BJ (cell line): ENCODE results near the gene FUCA1. TPM values are rescaled to one million over a fixed set of nuclear protein-coding genes. Genes with fewer than 3 reads are reported as not detected.
"Not testable (repeated sequence)": the region's sequence is repeated elsewhere in the genome, so short reads cannot be mapped to it uniquely, and the experiment has no call there.

ENCODE experiments used
- CTCF ChIA-PET: fragments of 350-600 bp; formaldehyde crosslinking; extraction: SDS; loops from one replicate; lab custom pipeline; 2021; ENCODE audit warnings: antibody characterized with exemption, inconsistent platforms; lab: Yijun Ruan, JAX
- POLR2A ChIA-PET: fragments of 300-600 bp; sonication (Branson Sonifier 250); formaldehyde crosslinking; extraction: SDS; loops from one replicate; lab custom pipeline; 2021; ENCODE audit warnings: antibody characterized with exemption; lab: Charles Lee
- DNase-seq: peaks from one replicate; pipeline ENCODE4 v3.0.0-alpha.2; 2011; ENCODE audit warnings: low read depth
- H3K27me3 ChIP-seq: 2 replicates; pipeline ENCODE4 v1.6.0; 2011; ENCODE audit warnings: low read length; ENCODE audit not compliant: control insufficient read depth, insufficient read depth
- H3K36me3 ChIP-seq: 2 replicates; pipeline ENCODE4 v1.5.1; 2011; ENCODE audit warnings: low read length; ENCODE audit not compliant: control insufficient read depth, insufficient read depth
- H3K4me3 ChIP-seq: 2 replicates; pipeline ENCODE4 v1.5.1; 2011; ENCODE audit warnings: low read depth, mild to moderate bottlenecking, control low read depth, low read length
- CTCF ChIP-seq: IDR thresholded peaks from 2 replicates; pipeline ENCODE4 v1.5.1; 2011; ENCODE audit warnings: low read depth, mild to moderate bottlenecking, control low read depth, inconsistent platforms, low read length, moderate library complexity; ENCODE audit not compliant: insufficient read depth
- polyA plus RNA-seq: library from polyadenylated mRNA; depleted of rRNA; stranded (reverse); fragments of >200 nt; gene quantifications from 2 replicates; pipeline ENCODE4 v1.2.3, GENCODE V29; 2011

Gene FUCA1
- polyA plus RNA-seq, 1 experiment: 12.5 TPM

DNA sequence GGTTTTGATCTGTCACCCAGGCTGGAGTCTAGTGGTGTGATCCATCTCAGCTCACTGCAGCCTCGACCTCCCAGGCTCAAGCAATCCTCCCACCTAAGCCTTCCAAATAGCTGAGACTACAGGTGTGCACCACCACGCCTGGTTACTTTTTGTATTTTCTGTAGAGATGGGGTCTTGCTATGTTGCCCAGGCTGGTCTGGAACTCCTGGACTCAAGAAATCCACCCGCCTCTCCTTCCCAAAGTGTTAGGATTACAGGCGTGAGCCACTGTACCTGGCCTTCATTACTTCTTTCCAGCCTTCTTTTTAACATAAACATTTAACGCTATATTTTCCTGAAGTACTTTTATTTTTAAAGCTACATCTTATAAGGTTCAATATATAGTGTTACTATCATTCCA is 24.4 kb downstream of the FUCA1 start:
- ChIA-PET POLR2A (no interaction called here), CTCF (interaction anchor here (0.6 to 0.9 kb wide), 2 partner anchors 21 to 36 kb away, joined by 3 to 4 read pairs; no protein-coding TSS in a partner anchor)
- Histone ChIP-seq H3K27me3 (0 out of 2 replicates have a peak, but pooled peaks cover 4% of the 10 kb centered on the region), H3K4me3 (no peak overlapping the region), H3K36me3 (no peaks in the 10 kb centered on the region)
- no peak for TF ChIP-seq CTCF
- DNase-seq: no peak

DNA sequence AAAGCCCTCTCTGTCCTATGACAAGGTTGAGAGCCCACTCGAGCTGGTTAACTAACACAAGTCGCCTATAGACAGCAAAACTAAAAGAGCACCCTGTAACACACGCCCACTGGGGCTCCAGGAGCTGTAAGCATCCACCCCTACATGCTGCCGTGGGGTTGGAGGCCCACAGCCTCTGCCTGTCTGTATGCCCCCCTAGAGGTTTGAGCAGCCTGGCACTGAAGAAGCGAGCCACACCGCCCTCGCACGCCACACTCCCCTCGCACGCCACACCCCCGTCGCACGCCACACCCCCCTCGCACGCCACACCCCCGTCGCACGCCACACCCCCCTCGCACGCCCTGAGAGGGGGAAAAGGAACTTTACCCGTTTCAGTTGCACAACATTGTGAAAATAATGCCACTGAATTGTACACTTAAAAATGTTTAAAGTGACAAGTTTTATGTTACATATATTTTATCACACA is 29.7 kb downstream of the FUCA1 start:
- ChIA-PET POLR2A (no interaction called here), CTCF (no interaction called here)
- H3K36me3 ChIP-seq: no peaks in the 10 kb centered on the region
- TF ChIP-seq CTCF: no peak
- no peak for DNase-seq
- H3K4me3 ChIP-seq: peak overlapping the region; percentile 29; the same call in 1 of the 2 replicates
- peaks cover 4% of the 10 kb centered on the region; the same call in 1 of the 2 replicates for H3K27me3 ChIP-seq

GRCh38 chr1:23837908-23838307 is 30.2 kb downstream of the FUCA1 start:
- H3K27me3 ChIP-seq: peaks cover 4% of the 10 kb centered on the region; the same call in 1 of the 2 replicates
- no peaks in the 10 kb centered on the region for H3K36me3 ChIP-seq
- TF ChIP-seq CTCF: no peak
- no peak overlapping the region for H3K4me3 ChIP-seq
- ChIA-PET CTCF (no interaction called here), POLR2A (no interaction called here)
- DNase-seq: no peak

- TF ChIP-seq CTCF: no peak
- H3K36me3 ChIP-seq: no peaks in the 10 kb centered on the region
- DNase-seq: no peak
- no peaks in the 10 kb centered on the region; the same call in 1 of the 2 replicates for H3K27me3 ChIP-seq
- H3K4me3 ChIP-seq: no peak overlapping the region
- POLR2A ChIA-PET: no interaction called here
- CTCF ChIA-PET: no interaction called here
These were observed 32.1 kb downstream of the FUCA1 start for GRCh38 chr1:23836037-23836436.

- H3K27me3 ChIP-seq, H3K4me3 ChIP-seq, H3K36me3 ChIP-seq, POLR2A ChIA-PET, DNase-seq: not testable (repeated sequence)
- CTCF ChIA-PET: interaction anchor here (1.3 kb wide), 1 partner anchor 24 kb away, joined by 3 read pairs; no protein-coding TSS in a partner anchor
These were observed 33.9 kb downstream of the FUCA1 start for GRCh38 chr1:23834156-23834555.

- DNase-seq: no peak
- Histone ChIP-seq H3K27me3 (no peaks in the 10 kb centered on the region), H3K36me3 (no peaks in the 10 kb centered on the region), H3K4me3 (no peak overlapping the region)
- TF ChIP-seq CTCF: no peak
- POLR2A ChIA-PET: no interaction called here
- CTCF ChIA-PET: interaction anchor here (2.4 kb wide), 1 partner anchor 17 kb away, joined by 6 read pairs; no protein-coding TSS in a partner anchor
These were observed 40.4 kb downstream of the FUCA1 start for GRCh38 chr1:23827717-23828116.

DNA sequence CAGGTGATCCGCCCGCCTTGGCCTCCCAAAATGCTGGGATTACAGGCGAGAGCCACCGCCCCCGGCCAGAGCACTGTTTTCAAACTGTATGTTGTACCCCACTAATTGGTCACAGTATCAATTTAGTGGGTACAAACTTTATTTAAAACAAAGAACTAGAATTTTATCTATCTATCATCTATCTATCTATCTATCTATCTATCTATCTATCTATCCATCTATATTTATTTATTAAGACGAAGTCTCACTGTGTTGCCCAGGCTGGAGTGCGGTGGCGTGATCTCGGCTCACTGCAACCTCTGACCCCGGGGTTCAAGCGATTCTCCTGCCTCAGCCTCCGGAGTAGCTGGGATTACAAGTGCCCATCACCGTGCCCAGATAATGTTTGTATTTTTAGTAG is 41.5 kb downstream of the FUCA1 start:
- H3K36me3 ChIP-seq, H3K27me3 ChIP-seq, H3K4me3 ChIP-seq, POLR2A ChIA-PET, DNase-seq: not testable (repeated sequence)
- CTCF ChIA-PET: interaction anchor here (9.2 kb wide), 1 partner anchor 17 kb away, joined by 77 read pairs; no protein-coding TSS in a partner anchor
